Esophagus squamous epithelium (tissue), 5 donors: ENCODE measurements around the gene CRYM. TPM values are rescaled to one million over a fixed set of nuclear protein-coding genes. Genes with fewer than 3 reads are reported as not detected.

Experiments used
- DNase-seq: peaks from one replicate; lab custom pipeline; 2025; lab: John Stamatoyannopoulos, UW
- H3K27ac ChIP-seq, 4 donors: fragments of 200-600 bp; sonication (generic); one replicate each; pipeline ENCODE4 v1.5.1; 2016 to 2019; ENCODE audit warnings: mild to moderate bottlenecking in 1 of 4
- H3K27me3 ChIP-seq, 4 donors: fragments of 200-600 bp; sonication (generic); 1 replicate in 3 of 4; 2 replicates in 1 of 4; pipeline versions ENCODE4 v1.5.1 to v1.6.0; 2017 to 2021; ENCODE audit warnings: antibody characterized with exemption in 1 of 4
- H3K36me3 ChIP-seq, 3 donors: fragments of 200-600 bp; sonication (generic); one replicate each; pipeline ENCODE4 v1.5.1; 2016 to 2019
- H3K4me1 ChIP-seq, 3 donors: fragments of 200-600 bp; sonication (generic); one replicate each; pipeline ENCODE4 v1.5.1; 2017 to 2019
- H3K4me3 ChIP-seq, 4 donors: fragments of 200-600 bp; sonication (generic); 1 replicate in 3 of 4; 2 replicates in 1 of 4; pipeline ENCODE4 v1.5.1; 2016 to 2019; ENCODE audit warnings: mild to moderate bottlenecking in 2 of 4, moderate library complexity in 1 of 4
- H3K9me3 ChIP-seq, 3 donors: fragments of 200-600 bp; sonication (generic); one replicate each; pipeline ENCODE4 v1.5.1; 2016 to 2019
- CTCF ChIP-seq, 6 experiments: fragments of 450-650 bp in 4 of 6; fragments of 200-600 bp in 2 of 6; sonication (generic) in 2 of 6; IDR thresholded peaks; one replicate each; pipeline ENCODE4 v1.5.1; 2016 to 2019; ENCODE audit warnings: antibody characterized with exemption in 6 of 6, mild to moderate bottlenecking in 4 of 6, moderate library complexity in 4 of 6
- POLR2A ChIP-seq, 4 donors: fragments of 450-650 bp; IDR thresholded peaks; one replicate each; pipeline ENCODE4 v1.6.1; 2017; ENCODE audit warnings: antibody characterized with exemption in 4 of 4, mild to moderate bottlenecking in 4 of 4, moderate library complexity in 3 of 4
- WGBS, 2 donors: methylation state at CpG; one replicate each; pipeline ENCODE4 v1.1.5; 2018; 5-methylcytosine and 5-hydroxymethylcytosine counted together
- intact Hi-C: fragments of 100-400 bp; cut with DNase I; formaldehyde crosslinking; loops from one replicate; pipeline ENCODE4 v1.15.0; 2022
- total RNA-seq, 4 donors: library from RNA; depleted of rRNA; stranded (reverse); fragments of >200 nt; gene quantifications; one replicate each; pipeline ENCODE4 v1.1.0, GENCODE V29; 2016
- donor health status: DM: yes; HTN: yes; CAD: no.

The CRYM gene
- total RNA-seq, 4 donors from 2014 or later, result 2.0 to 13.9 (median 5.8) TPM

GRCh38 chr16:21272253-21272652 is 5.8 kb downstream of the CRYM start:
- no peaks in the 10 kb centered on the region for H3K4me1 ChIP-seq
- no peak for DNase-seq
- H3K27me3 ChIP-seq, result peaks cover 0 to 38% (median 0%) of the 10 kb centered on the region in 4 donors
- 49 to 59% methylated on average over 2 of the region's 2 CpGs for WGBS, 2 donors
- intact Hi-C loops, result loop anchor here (10.0 kb wide), 1 partner anchor 77 kb away; no protein-coding TSS in a partner anchor
- H3K9me3 ChIP-seq, result no peaks in the 10 kb centered on the region
- no peak overlapping the region for H3K27ac ChIP-seq
- no peak for TF ChIP-seq POLR2A (IDR thresholded peaks at IDR 0.05)
- TF ChIP-seq CTCF (IDR thresholded peaks at IDR 0.05), result no peak
- no peak overlapping the region for H3K4me3 ChIP-seq
- no peaks in the 10 kb centered on the region for H3K36me3 ChIP-seq

- TF ChIP-seq CTCF (IDR thresholded peaks at IDR 0.05) (no peak), POLR2A (IDR thresholded peaks at IDR 0.05) (no peak)
- no peak overlapping the region for H3K27ac ChIP-seq
- H3K36me3 ChIP-seq, result no peaks in the 10 kb centered on the region
- intact Hi-C loops, result no loop called here
- 78 to 84% methylated on average over 9 of the region's 9 CpGs for WGBS, 2 donors
- no peak for DNase-seq
- peaks cover 0 to 10% (median 0%) of the 10 kb centered on the region in 3 donors for H3K4me1 ChIP-seq
- H3K9me3 ChIP-seq, result no peaks in the 10 kb centered on the region
- H3K27me3 ChIP-seq, result peaks cover 0 to under 1% (median 0%) of the 10 kb centered on the region in 4 donors
- no peak overlapping the region for H3K4me3 ChIP-seq
Observed at GRCh38 chr16:21268236-21268635, 9.9 kb downstream of the CRYM start.

GRCh38 chr16:21267298-21267697 is 10.8 kb downstream of the CRYM start:
- Histone ChIP-seq H3K27me3 (no peaks in the 10 kb centered on the region), H3K36me3 (no peaks in the 10 kb centered on the region), H3K27ac (no peak overlapping the region), H3K4me3 (no peak overlapping the region), H3K4me1 (peaks cover 0 to 10% (median 0%) of the 10 kb centered on the region in 3 donors), H3K9me3 (no peaks in the 10 kb centered on the region)
- 85 to 88% methylated on average over 4 of the region's 4 CpGs for WGBS, 2 donors
- intact Hi-C loops, result no loop called here
- no peak for DNase-seq
- TF ChIP-seq CTCF (IDR thresholded peaks at IDR 0.05), result no peak
- TF ChIP-seq POLR2A (IDR thresholded peaks at IDR 0.05), result no peak

GRCh38 chr16:21265104-21265837 is 12.8 kb downstream of the CRYM start:
- peaks cover 0 to 10% (median 0%) of the 10 kb centered on the region in 3 donors for H3K4me1 ChIP-seq
- H3K27ac ChIP-seq, result no peak overlapping the region
- no peaks in the 10 kb centered on the region for H3K27me3 ChIP-seq
- intact Hi-C loops, result no loop called here
- TF ChIP-seq CTCF (IDR thresholded peaks at IDR 0.05) (no peak), POLR2A (IDR thresholded peaks at IDR 0.05) (no peak)
- H3K9me3 ChIP-seq, result no peaks in the 10 kb centered on the region
- WGBS, 2 donors, result 78 to 85% methylated on average over 7 to 9 of the region's 9 CpGs
- DNase-seq, result no peak
- H3K36me3 ChIP-seq, result no peaks in the 10 kb centered on the region
- H3K4me3 ChIP-seq, result no peak overlapping the region

GRCh38 chr16:21264571-21265036 is 13.5 kb downstream of the CRYM start:
- peak overlapping the region in 2 of 4 donors; percentile 14 to 46 for H3K27ac ChIP-seq
- WGBS, 2 donors, result 72 to 82% methylated on average over 4 of the region's 4 CpGs
- no peaks in the 10 kb centered on the region for H3K36me3 ChIP-seq
- intact Hi-C loops, result no loop called here
- TF ChIP-seq CTCF (IDR thresholded peaks at IDR 0.05) (no peak), POLR2A (IDR thresholded peaks at IDR 0.05) (no peak)
- no peak overlapping the region for H3K4me3 ChIP-seq
- H3K4me1 ChIP-seq, result peaks cover 0 to 10% (median 0%) of the 10 kb centered on the region in 3 donors
- H3K9me3 ChIP-seq, result no peaks in the 10 kb centered on the region
- peaks cover 0 to 3% (median 0%) of the 10 kb centered on the region in 4 donors for H3K27me3 ChIP-seq
- DNase-seq, result no peak
